Eye (tissue), 1 donor: ENCODE results near the gene BFSP1.

Experiments used
- DNase-seq: peaks from one replicate; pipeline ENCODE4 v3.0.0-alpha.2; 2015

The BFSP1 gene

DNA sequence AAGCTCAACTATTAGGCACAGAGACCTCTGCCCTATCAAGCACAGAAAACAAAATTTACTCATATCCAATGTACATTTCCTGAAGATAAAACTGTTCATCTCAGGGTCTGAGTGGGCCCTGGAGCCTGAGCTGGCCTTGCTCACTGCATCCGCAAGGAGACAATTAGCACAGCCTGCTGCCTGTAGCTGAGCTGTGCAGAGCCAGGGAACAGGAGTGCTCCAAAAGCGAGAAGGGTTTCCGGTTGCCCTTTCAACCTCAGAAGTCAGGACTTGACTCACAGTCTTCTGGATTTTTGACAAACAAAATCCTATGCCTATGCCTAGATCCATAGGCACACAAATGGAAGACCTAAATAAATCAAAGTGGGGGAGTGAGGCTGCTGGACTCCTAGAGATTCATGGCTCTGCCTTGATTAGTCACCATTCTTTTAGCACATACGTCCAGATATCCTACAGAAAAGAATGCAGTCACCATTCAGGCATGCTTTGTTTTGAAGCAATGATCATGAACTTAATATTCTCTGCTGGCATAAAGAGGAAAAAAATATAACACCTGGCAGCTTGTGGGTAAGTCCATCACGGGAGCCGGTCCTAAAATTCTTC lies 73.5 kb downstream of the BFSP1 start:
- DNase-seq, result no peak

DNA sequence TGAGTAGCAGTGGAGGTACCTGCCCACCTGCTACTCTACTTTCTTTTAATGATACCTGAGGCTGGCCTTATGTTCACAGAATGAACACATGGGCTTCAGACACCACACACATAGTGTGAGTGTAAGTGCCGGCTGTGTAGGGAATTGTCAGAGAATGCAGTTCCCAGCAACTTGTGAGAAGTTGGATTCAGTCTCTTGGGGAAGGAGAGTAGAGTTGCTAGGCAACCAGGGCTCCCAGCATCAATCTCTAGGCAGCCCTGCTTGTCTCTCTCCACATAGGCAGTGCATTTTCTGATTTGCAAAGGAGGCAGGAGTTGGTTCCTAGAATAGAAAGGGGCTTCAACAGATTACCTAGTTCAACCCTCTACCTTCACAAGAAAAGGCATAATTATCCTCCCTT lies 74.1 kb downstream of the BFSP1 start:
- peak; percentile 37 for DNase-seq

DNA sequence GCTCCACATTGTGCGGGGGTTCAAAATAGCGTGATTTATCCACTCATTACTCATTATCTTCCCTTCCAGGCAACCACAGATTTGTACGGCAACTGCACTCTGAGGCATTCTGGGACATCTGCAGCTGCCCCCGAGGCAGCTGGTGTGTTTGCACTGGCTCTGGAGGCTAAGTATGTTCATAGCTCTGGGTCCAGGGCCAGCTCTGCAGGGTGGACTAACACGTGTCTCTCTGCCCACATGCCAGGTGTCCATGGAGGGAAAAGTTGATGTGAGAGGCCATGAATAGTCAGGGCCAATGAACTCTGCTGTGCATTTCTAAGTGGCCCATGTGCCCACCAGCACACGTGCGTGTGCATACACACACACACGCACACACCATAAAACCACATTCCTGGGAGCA lies 74.9 kb downstream of the BFSP1 start:
- DNase-seq, result no peak

DNA sequence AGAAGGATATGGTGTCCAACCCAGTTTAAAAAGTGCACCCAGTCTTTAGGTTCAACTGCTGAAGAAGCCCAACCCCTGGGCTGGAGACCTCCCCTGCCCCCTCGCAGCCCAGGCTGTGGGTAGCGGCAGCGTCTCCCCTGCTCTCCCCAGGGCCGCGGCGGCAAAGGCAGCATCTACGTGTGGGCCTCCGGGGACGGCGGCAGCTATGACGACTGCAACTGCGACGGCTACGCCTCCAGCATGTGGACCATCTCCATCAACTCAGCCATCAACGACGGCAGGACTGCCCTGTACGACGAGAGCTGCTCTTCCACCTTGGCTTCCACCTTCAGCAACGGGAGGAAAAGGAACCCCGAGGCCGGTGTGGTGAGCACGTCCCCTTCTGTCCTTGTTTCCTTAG lies 77.6 kb downstream of the BFSP1 start:
- DNase-seq, result no peak

GRCh38 chr20:17452441-17452840 lies 78.7 kb downstream of the BFSP1 start:
- no peak for DNase-seq

- DNase-seq, result no peak
Measured at GRCh38 chr20:17449031-17449430, 82.1 kb downstream of the BFSP1 start.

DNA sequence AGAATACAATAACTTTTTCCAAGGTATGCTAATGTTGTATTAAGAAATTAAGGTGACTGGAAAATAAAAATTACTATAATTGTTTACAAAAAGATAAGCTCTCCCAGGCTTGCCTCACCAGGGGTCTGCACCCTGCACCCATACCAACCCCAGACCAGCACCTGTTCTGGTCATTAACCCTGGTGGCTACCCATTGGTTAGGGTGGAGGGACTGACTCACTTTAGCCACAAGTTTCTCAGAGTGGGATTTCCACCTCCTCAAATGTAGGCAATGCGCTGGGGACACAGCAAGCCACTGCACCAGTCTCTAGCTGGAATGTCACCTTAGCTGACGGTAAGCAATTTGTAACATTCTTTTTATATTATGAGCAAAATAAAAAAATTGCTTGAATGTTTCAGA lies 83.1 kb downstream of the BFSP1 start:
- no peak for DNase-seq

DNA sequence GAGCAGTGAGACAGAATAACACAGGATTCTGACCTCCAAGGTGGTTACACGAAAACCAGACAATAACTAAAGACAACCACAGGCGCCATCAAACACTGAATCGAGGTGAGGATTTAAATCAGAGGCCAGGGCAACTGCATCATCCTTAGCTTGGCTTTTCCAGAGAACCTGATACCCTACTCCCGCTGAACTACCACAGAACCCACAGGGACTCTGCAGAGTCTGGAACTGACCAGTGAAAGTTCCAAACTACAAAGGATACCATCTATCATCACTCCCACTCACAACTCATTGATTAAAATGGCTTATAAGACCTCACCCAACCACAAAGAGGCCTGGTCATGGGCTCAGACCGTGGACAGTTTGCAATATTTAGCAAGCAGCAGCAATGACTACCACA lies 85.0 kb downstream of the BFSP1 start:
- DNase-seq, result no peak

GRCh38 chr20:17445543-17445942 lies 85.6 kb downstream of the BFSP1 start:
- no peak for DNase-seq

GRCh38 chr20:17444091-17444490 lies 87.1 kb downstream of the BFSP1 start:
- no peak for DNase-seq
